GM23338 (cell line): ENCODE measurements around the gene MYT1. TPM values are rescaled to one million over a fixed set of nuclear protein-coding genes. Genes with fewer than 3 reads are reported as not detected.

ENCODE experiments used
- ATAC-seq: fragments of 200-7000 bp; cut with Tn5 transposase; 3 replicates; pipeline ENCODE4 v1.9.1; 2020
- DNase-seq: peaks from one replicate; pipeline ENCODE4 v3.0.0-alpha.2; 2015; ENCODE audit warnings: low spot score
- H2AFZ ChIP-seq: fragments of 200-600 bp; sonication (generic); 2 replicates; pipeline ENCODE4 v1.8.0; 2016; ENCODE audit warnings: antibody characterized with exemption, mild to moderate bottlenecking, moderate library complexity
- H3F3A ChIP-seq: fragments of 200-600 bp; sonication (generic); replicated peaks from 2 replicates; pipeline ENCODE4 v1.8.0; 2017; ENCODE audit warnings: antibody characterized with exemption, mixed run types, low read depth
- H3K27ac ChIP-seq: fragments of 200-600 bp; sonication (generic); 2 replicates; pipeline ENCODE4 v1.6.1; 2016; ENCODE audit warnings: low read depth
- H3K27me3 ChIP-seq: fragments of 200-600 bp; sonication (generic); 2 replicates; pipeline ENCODE4 v1.8.0; 2016; ENCODE audit warnings: mild to moderate bottlenecking, mixed run types, moderate library complexity; ENCODE audit not compliant: insufficient read depth
- H3K36me3 ChIP-seq: fragments of 200-600 bp; sonication (generic); 2 replicates; pipeline ENCODE4 v1.8.0; 2016; ENCODE audit warnings: mild to moderate bottlenecking; ENCODE audit not compliant: insufficient read depth
- H3K4me1 ChIP-seq: fragments of 200-600 bp; sonication (generic); 2 replicates; pipeline ENCODE4 v1.8.0; 2016; ENCODE audit warnings: mild to moderate bottlenecking, moderate library complexity; ENCODE audit not compliant: insufficient read depth
- H3K4me2 ChIP-seq: fragments of 200-600 bp; sonication (generic); 2 replicates; pipeline ENCODE4 v1.7.1; 2017; ENCODE audit warnings: mixed run types
- H3K4me3 ChIP-seq: fragments of 200-600 bp; sonication (generic); 2 replicates; pipeline ENCODE4 v1.6.1; 2016; ENCODE audit warnings: mixed run types
- H3K79me2 ChIP-seq: fragments of 200-600 bp; sonication (generic); replicated peaks from 2 replicates; pipeline ENCODE4 v1.8.0; 2017; ENCODE audit warnings: mild to moderate bottlenecking; ENCODE audit not compliant: insufficient read depth
- H3K9me2 ChIP-seq: fragments of 200-600 bp; sonication (generic); 2 replicates; pipeline ENCODE4 v1.8.0; 2017; ENCODE audit not compliant: insufficient read depth
- H4K20me1 ChIP-seq: fragments of 200-600 bp; sonication (generic); replicated peaks from 2 replicates; pipeline ENCODE4 v1.8.0; 2017; ENCODE audit warnings: mild to moderate bottlenecking; ENCODE audit not compliant: insufficient read depth
- H3K27ac Mint-ChIP-seq: 2 replicates; pipeline ENCODE4 v1.8.0; 2020; ENCODE audit warnings: inconsistent platforms, mild to moderate bottlenecking, moderate library complexity, mixed read lengths
- H3K27me3 Mint-ChIP-seq: 3 replicates; pipeline ENCODE4 v1.8.0; 2022; ENCODE audit warnings: low read depth, mild to moderate bottlenecking, moderate library complexity, mixed read lengths, inconsistent platforms; ENCODE audit not compliant: insufficient read depth, poor library complexity
- H3K36me3 Mint-ChIP-seq: 3 replicates; pipeline ENCODE4 v1.8.0; 2021; ENCODE audit warnings: low read depth, mild to moderate bottlenecking, inconsistent platforms, moderate library complexity, mixed read lengths
- H3K4me1 Mint-ChIP-seq: 3 replicates; pipeline ENCODE4 v1.8.0; 2020; ENCODE audit warnings: mild to moderate bottlenecking, inconsistent platforms, mixed read lengths
- H3K4me3 Mint-ChIP-seq: 3 replicates; pipeline ENCODE4 v1.8.0; 2021; ENCODE audit warnings: moderate library complexity, mild to moderate bottlenecking, inconsistent platforms, mixed read lengths
- H3K9me3 Mint-ChIP-seq: 3 replicates; pipeline ENCODE4 v1.8.0; 2020; ENCODE audit warnings: moderate library complexity, mild to moderate bottlenecking, inconsistent platforms, mixed read lengths
- JUNB ChIP-seq: IDR thresholded peaks from one replicate; pipeline ENCODE4 v1.6.1; 2016; ENCODE audit warnings: antibody characterized with exemption; ENCODE audit not compliant: unreplicated experiment
- NANOG ChIP-seq: IDR thresholded peaks from 2 replicates; pipeline ENCODE4 v1.6.1; 2016; ENCODE audit warnings: antibody characterized with exemption, borderline replicate concordance
- POLR2AphosphoS5 ChIP-seq: IDR thresholded peaks from 2 replicates; pipeline ENCODE4 v1.6.1; 2016; ENCODE audit warnings: antibody characterized with exemption, low read depth
- STAT1 ChIP-seq: IDR thresholded peaks from one replicate; pipeline ENCODE4 v1.6.1; 2016; ENCODE audit warnings: antibody characterized with exemption; ENCODE audit not compliant: unreplicated experiment
- ZNF114 ChIP-seq: fragments of 250-450 bp; sonication (Bioruptor Pico); IDR thresholded peaks from 2 replicates; pipeline ENCODE4 v1.5.0; 2020; ENCODE audit warnings: mild to moderate bottlenecking, moderate library complexity
- ZNF331 ChIP-seq: fragments of 250-450 bp; sonication (Bioruptor Pico); IDR thresholded peaks from 2 replicates; pipeline ENCODE4 v1.5.0; 2020; ENCODE audit warnings: low read depth, mild to moderate bottlenecking, moderate library complexity
- polyA plus RNA-seq: library from polyadenylated mRNA; unstranded; fragments of >200 nt; fragmentation: Nextera tagmentation; extraction: Ambion mirVana; gene quantifications from 2 replicates; pipeline ENCODE4 v1.2.1, GENCODE V29; 2016
- total RNA-seq: library from RNA; depleted of rRNA; stranded (reverse); fragments of >200 nt; shearing (Covaris generic); gene quantifications from 2 replicates; pipeline ENCODE4 v1.2.3, GENCODE V29; 2014
- TF ChIP-seq, protein P1 (sequence below), 2 experiments: fragments of 200-600 bp in 1 of 2; sonication (generic) in 1 of 2; conservative IDR thresholded peaks; 2 replicates each; pipeline versions ENCODE4 v1.5.1 to v1.6.1; 2016 to 2017; ENCODE audit warnings: antibody characterized with exemption in 2 of 2, low read depth in 2 of 2, mild to moderate bottlenecking in 2 of 2, moderate library complexity in 1 of 2
- TF ChIP-seq, protein P2 (sequence below): IDR thresholded peaks from 2 replicates; pipeline ENCODE4 v1.6.1; 2016; ENCODE audit warnings: antibody characterized with exemption
- TF ChIP-seq, protein P3 (sequence below): fragments of 250-450 bp; sonication (Bioruptor Pico); IDR thresholded peaks from 2 replicates; pipeline ENCODE4 v1.5.0; 2020; ENCODE audit warnings: mild to moderate bottlenecking, moderate library complexity
- TF ChIP-seq, protein P4 (sequence below): IDR thresholded peaks from one replicate; pipeline ENCODE4 v1.6.1; 2018; ENCODE audit warnings: antibody characterized with exemption; ENCODE audit not compliant: unreplicated experiment

MYT1 gene
- total and polyA plus RNA-seq, 2 experiments from 2014 or later, result 0.83 to 1.6 TPM

DNA sequence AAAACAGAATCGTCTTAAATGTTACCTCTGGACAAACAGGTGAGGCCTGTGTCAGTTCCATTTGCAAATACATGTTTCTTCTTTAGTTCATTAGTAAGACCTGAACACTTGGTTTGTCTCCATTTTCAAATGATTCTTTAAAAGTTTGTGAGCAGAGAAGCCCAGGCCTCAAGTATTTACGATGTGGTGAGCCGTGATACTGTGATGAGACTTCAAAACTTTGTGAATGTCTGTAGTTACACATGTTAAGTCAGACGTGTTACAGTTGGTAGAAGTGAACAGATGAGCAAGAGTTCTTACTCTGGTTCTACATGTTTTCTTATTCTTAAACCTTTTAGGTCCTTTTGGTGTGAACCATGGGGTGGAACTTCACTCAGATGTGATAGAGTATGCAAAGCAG is 99.8 kb downstream of the MYT1 start:
- Histone ChIP-seq H4K20me1 (no peaks in the 10 kb centered on the region), H3K27ac (no peak overlapping the region), H2AFZ (no peak overlapping the region), H3K4me3 (no peak overlapping the region), H3K79me2 (peaks cover 57% of the 10 kb centered on the region), H3K4me1 (no peaks in the 10 kb centered on the region; the same call in none of the 2 replicates), H3K36me3 (peaks cover 4% of the 10 kb centered on the region), H3K4me2 (no peak overlapping the region), H3F3A (no peaks in the 10 kb centered on the region), H3K9me2 (no peaks in the 10 kb centered on the region), H3K27me3 (no peaks in the 10 kb centered on the region)
- Mint-ChIP-seq H3K4me3 (no peak overlapping the region), H3K27me3 (no peaks in the 10 kb centered on the region), H3K36me3 (peaks cover 16% of the 10 kb centered on the region; the same call in 2 of the 3 replicates), H3K9me3 (no peaks in the 10 kb centered on the region; the same call in 2 of the 3 replicates), H3K27ac (no peak overlapping the region), H3K4me1 (peaks cover 3% of the 10 kb centered on the region; the same call in 2 of the 3 replicates)
- no peak for ATAC-seq
- DNase-seq, result no peak
- no peak for TF ChIP-seq POLR2AphosphoS5
- TF ChIP-seq ZNF331, result no peak
- no peak for TF ChIP-seq NANOG
- TF ChIP-seq JUNB, result no peak
- TF ChIP-seq, protein P1, sequence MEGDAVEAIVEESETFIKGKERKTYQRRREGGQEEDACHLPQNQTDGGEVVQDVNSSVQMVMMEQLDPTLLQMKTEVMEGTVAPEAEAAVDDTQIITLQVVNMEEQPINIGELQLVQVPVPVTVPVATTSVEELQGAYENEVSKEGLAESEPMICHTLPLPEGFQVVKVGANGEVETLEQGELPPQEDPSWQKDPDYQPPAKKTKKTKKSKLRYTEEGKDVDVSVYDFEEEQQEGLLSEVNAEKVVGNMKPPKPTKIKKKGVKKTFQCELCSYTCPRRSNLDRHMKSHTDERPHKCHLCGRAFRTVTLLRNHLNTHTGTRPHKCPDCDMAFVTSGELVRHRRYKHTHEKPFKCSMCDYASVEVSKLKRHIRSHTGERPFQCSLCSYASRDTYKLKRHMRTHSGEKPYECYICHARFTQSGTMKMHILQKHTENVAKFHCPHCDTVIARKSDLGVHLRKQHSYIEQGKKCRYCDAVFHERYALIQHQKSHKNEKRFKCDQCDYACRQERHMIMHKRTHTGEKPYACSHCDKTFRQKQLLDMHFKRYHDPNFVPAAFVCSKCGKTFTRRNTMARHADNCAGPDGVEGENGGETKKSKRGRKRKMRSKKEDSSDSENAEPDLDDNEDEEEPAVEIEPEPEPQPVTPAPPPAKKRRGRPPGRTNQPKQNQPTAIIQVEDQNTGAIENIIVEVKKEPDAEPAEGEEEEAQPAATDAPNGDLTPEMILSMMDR (conservative IDR thresholded peaks at IDR 0.05; ENCODE audit: low read depth in 2 of 2), result no peak
- TF ChIP-seq, protein P2, sequence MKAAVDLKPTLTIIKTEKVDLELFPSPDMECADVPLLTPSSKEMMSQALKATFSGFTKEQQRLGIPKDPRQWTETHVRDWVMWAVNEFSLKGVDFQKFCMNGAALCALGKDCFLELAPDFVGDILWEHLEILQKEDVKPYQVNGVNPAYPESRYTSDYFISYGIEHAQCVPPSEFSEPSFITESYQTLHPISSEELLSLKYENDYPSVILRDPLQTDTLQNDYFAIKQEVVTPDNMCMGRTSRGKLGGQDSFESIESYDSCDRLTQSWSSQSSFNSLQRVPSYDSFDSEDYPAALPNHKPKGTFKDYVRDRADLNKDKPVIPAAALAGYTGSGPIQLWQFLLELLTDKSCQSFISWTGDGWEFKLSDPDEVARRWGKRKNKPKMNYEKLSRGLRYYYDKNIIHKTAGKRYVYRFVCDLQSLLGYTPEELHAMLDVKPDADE, result no peak
- TF ChIP-seq, protein P3, sequence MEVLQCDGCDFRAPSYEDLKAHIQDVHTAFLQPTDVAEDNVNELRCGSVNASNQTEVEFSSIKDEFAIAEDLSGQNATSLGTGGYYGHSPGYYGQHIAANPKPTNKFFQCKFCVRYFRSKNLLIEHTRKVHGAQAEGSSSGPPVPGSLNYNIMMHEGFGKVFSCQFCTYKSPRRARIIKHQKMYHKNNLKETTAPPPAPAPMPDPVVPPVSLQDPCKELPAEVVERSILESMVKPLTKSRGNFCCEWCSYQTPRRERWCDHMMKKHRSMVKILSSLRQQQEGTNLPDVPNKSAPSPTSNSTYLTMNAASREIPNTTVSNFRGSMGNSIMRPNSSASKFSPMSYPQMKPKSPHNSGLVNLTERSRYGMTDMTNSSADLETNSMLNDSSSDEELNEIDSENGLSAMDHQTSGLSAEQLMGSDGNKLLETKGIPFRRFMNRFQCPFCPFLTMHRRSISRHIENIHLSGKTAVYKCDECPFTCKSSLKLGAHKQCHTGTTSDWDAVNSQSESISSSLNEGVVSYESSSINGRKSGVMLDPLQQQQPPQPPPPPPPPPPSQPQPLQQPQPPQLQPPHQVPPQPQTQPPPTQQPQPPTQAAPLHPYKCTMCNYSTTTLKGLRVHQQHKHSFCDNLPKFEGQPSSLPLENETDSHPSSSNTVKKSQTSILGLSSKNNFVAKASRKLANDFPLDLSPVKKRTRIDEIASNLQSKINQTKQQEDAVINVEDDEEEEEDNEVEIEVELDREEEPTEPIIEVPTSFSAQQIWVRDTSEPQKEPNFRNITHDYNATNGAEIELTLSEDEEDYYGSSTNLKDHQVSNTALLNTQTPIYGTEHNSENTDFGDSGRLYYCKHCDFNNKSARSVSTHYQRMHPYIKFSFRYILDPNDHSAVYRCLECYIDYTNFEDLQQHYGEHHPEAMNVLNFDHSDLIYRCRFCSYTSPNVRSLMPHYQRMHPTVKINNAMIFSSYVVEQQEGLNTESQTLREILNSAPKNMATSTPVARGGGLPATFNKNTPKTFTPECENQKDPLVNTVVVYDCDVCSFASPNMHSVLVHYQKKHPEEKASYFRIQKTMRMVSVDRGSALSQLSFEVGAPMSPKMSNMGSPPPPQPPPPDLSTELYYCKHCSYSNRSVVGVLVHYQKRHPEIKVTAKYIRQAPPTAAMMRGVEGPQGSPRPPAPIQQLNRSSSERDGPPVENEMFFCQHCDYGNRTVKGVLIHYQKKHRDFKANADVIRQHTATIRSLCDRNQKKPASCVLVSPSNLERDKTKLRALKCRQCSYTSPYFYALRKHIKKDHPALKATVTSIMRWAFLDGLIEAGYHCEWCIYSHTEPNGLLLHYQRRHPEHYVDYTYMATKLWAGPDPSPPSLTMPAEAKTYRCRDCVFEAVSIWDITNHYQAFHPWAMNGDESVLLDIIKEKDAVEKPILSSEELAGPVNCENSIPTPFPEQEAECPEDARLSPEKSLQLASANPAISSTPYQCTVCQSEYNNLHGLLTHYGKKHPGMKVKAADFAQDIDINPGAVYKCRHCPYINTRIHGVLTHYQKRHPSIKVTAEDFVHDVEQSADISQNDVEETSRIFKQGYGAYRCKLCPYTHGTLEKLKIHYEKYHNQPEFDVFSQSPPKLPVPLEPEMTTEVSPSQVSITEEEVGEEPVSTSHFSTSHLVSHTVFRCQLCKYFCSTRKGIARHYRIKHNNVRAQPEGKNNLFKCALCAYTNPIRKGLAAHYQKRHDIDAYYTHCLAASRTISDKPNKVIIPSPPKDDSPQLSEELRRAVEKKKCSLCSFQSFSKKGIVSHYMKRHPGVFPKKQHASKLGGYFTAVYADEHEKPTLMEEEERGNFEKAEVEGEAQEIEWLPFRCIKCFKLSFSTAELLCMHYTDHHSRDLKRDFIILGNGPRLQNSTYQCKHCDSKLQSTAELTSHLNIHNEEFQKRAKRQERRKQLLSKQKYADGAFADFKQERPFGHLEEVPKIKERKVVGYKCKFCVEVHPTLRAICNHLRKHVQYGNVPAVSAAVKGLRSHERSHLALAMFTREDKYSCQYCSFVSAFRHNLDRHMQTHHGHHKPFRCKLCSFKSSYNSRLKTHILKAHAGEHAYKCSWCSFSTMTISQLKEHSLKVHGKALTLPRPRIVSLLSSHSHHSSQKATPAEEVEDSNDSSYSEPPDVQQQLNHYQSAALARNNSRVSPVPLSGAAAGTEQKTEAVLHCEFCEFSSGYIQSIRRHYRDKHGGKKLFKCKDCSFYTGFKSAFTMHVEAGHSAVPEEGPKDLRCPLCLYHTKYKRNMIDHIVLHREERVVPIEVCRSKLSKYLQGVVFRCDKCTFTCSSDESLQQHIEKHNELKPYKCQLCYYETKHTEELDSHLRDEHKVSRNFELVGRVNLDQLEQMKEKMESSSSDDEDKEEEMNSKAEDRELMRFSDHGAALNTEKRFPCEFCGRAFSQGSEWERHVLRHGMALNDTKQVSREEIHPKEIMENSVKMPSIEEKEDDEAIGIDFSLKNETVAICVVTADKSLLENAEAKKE (CRISPR knock-in tag), result no peak
- TF ChIP-seq ZNF114, result no peak
- TF ChIP-seq, protein P4, sequence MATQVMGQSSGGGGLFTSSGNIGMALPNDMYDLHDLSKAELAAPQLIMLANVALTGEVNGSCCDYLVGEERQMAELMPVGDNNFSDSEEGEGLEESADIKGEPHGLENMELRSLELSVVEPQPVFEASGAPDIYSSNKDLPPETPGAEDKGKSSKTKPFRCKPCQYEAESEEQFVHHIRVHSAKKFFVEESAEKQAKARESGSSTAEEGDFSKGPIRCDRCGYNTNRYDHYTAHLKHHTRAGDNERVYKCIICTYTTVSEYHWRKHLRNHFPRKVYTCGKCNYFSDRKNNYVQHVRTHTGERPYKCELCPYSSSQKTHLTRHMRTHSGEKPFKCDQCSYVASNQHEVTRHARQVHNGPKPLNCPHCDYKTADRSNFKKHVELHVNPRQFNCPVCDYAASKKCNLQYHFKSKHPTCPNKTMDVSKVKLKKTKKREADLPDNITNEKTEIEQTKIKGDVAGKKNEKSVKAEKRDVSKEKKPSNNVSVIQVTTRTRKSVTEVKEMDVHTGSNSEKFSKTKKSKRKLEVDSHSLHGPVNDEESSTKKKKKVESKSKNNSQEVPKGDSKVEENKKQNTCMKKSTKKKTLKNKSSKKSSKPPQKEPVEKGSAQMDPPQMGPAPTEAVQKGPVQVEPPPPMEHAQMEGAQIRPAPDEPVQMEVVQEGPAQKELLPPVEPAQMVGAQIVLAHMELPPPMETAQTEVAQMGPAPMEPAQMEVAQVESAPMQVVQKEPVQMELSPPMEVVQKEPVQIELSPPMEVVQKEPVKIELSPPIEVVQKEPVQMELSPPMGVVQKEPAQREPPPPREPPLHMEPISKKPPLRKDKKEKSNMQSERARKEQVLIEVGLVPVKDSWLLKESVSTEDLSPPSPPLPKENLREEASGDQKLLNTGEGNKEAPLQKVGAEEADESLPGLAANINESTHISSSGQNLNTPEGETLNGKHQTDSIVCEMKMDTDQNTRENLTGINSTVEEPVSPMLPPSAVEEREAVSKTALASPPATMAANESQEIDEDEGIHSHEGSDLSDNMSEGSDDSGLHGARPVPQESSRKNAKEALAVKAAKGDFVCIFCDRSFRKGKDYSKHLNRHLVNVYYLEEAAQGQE, result no peak
- no peak for TF ChIP-seq STAT1
